ENCODE data around the gene TJP1.

GRCh38 chr15:29713784-29714183 lies 108.5 kb downstream of the TJP1 start:
- TF ChIP-seq REST (IDR thresholded peaks at IDR 0.05; ENCODE audit: insufficient read depth in 1 of 2, low read depth in 2 of 2, low read length in 2 of 2) (no peak), POLR2AphosphoS5 (IDR thresholded peaks at IDR 0.05; ENCODE audit: low read depth, low read length) (no peak), SIN3A (IDR thresholded peaks at IDR 0.05; ENCODE audit: borderline replicate concordance, insufficient read depth, low read length) (no peak), TAF1 (IDR thresholded peaks at IDR 0.05; ENCODE audit: borderline replicate concordance, insufficient read depth, low read length) (no peak)

Data from PFSK-1 (cell line).